OCI-LY3 (cell line): ENCODE results near the gene CPNE6.

Source experiments
- CTCF ChIP-seq: fragments of 200-600, 300-600 bp; sonication (generic); IDR thresholded peaks from 2 replicates; pipeline ENCODE4 v1.5.1; 2014; ENCODE audit warnings: antibody characterized with exemption, low read length, low read depth
- EZH2phosphoT487 ChIP-seq: fragments of 200-600 bp; shearing (Covaris generic); IDR thresholded peaks from 2 replicates; pipeline ENCODE4 v1.6.1; 2018; ENCODE audit warnings: antibody characterized with exemption, mixed run types, low read depth

GRCh38 chr14:24098229-24098926, 27.0 kb downstream of the CPNE6 start:
- TF ChIP-seq CTCF (no peak), EZH2phosphoT487 (no peak)
